Smooth muscle cell (in vitro differentiated cells): ENCODE measurements around the gene FYB1. TPM values are rescaled to one million over a fixed set of nuclear protein-coding genes. Genes with fewer than 3 reads are reported as not detected.

ENCODE experiments used
- DNase-seq: peaks from one replicate; lab custom pipeline; 2025; ENCODE audit not compliant: unreplicated experiment; lab: John Stamatoyannopoulos, UW
- H2AFZ ChIP-seq: fragments of 200-600 bp; sonication (generic); 2 replicates; pipeline ENCODE4 v1.6.0; 2016; ENCODE audit warnings: antibody characterized with exemption, low read depth, mild to moderate bottlenecking
- H3F3A ChIP-seq: fragments of 200-600 bp; sonication (generic); 2 replicates; pipeline ENCODE4 v1.6.0; 2017; ENCODE audit warnings: antibody characterized with exemption, low read depth
- H3K27ac ChIP-seq: fragments of 200-600 bp; sonication (generic); 2 replicates; pipeline ENCODE4 v1.5.1; 2016; ENCODE audit warnings: low read depth, mild to moderate bottlenecking
- H3K27me3 ChIP-seq: fragments of 200-600 bp; sonication (generic); 2 replicates; pipeline ENCODE4 v1.6.1; 2016; ENCODE audit warnings: low read depth, mild to moderate bottlenecking
- H3K36me3 ChIP-seq: fragments of 200-600 bp; sonication (generic); 2 replicates; pipeline ENCODE4 v1.5.1; 2016; ENCODE audit warnings: low read depth
- H3K4me1 ChIP-seq: fragments of 200-600 bp; sonication (generic); 2 replicates; pipeline ENCODE4 v1.5.1; 2016; ENCODE audit warnings: low read depth
- H3K4me2 ChIP-seq: fragments of 200-600 bp; sonication (generic); 2 replicates; pipeline ENCODE4 v1.6.0; 2016; ENCODE audit warnings: mild to moderate bottlenecking
- H3K4me3 ChIP-seq: fragments of 200-600 bp; sonication (generic); 2 replicates; pipeline ENCODE4 v1.5.1; 2016; ENCODE audit warnings: mild to moderate bottlenecking
- H3K79me2 ChIP-seq: fragments of 200-600 bp; sonication (generic); 2 replicates; pipeline ENCODE4 v1.6.0; 2016; ENCODE audit warnings: low read depth, mild to moderate bottlenecking
- H3K9ac ChIP-seq: fragments of 200-600 bp; sonication (generic); 2 replicates; pipeline ENCODE4 v1.6.0; 2016; ENCODE audit warnings: low read depth
- H3K9me3 ChIP-seq: fragments of 200-600 bp; sonication (generic); replicated peaks from 2 replicates; pipeline ENCODE4 v1.5.1; 2016; ENCODE audit warnings: low read depth
- H4K20me1 ChIP-seq: fragments of 200-600 bp; sonication (generic); 2 replicates; pipeline ENCODE4 v1.6.0; 2016; ENCODE audit warnings: low read depth
- WGBS: methylation state at CpG from one replicate; pipeline ENCODE4 v1.1.7; 2016; ENCODE audit warnings: low lambda C conversion rate; 5-methylcytosine and 5-hydroxymethylcytosine counted together
- polyA plus RNA-seq: library from polyadenylated mRNA; unstranded; fragments of >200 nt; fragmentation: Nextera tagmentation; extraction: Ambion mirVana; gene quantifications from 2 replicates; pipeline ENCODE4 v1.2.1, GENCODE V29; 2016
- total RNA-seq: library from RNA; depleted of rRNA; stranded (reverse); fragments of >200 nt; gene quantifications from 2 replicates; pipeline ENCODE4 v1.2.3, GENCODE V29; 2014
- TF ChIP-seq, protein P1 (sequence below): fragments of 200-600 bp; sonication (generic); IDR thresholded peaks from 2 replicates; pipeline ENCODE4 v1.5.1; 2017; ENCODE audit warnings: borderline replicate concordance, mild to moderate bottlenecking, antibody characterized with exemption; ENCODE audit not compliant: insufficient read depth, poor library complexity, severe bottlenecking

The FYB1 gene
- total and polyA plus RNA-seq, 2 experiments from 2014 or later = 0.06 to 0.22 TPM

DNA sequence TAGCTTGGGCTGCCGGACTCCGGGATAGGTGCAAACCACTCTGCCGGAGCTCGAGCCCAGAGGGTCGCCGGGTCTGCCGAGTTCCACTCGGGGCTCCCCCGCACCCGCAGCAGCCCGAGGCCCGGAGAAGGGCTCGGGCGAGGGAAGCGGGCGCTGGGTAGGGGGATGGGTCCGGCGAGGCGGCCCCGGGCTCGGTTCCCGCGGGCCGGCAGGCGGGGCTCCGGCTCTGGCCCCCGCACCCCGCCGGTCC is 145.7 kb downstream of the FYB1 start:
- no peaks in the 10 kb centered on the region for H3K27me3 ChIP-seq
- H3K36me3 ChIP-seq = no peaks in the 10 kb centered on the region
- under 1% methylated on average over 24 of the region's 29 CpGs for WGBS
- H3K4me3 ChIP-seq = peak overlapping the region; percentile 100
- no peak for DNase-seq
- H3F3A ChIP-seq = peaks cover 3% of the 10 kb centered on the region
- peak overlapping the region; percentile 100 for H3K9ac ChIP-seq
- H3K9me3 ChIP-seq = no peaks in the 10 kb centered on the region
- H3K4me2 ChIP-seq = peak overlapping the region; percentile 96
- H3K4me1 ChIP-seq = peaks cover 13% of the 10 kb centered on the region
- peak overlapping the region; percentile 94 for H2AFZ ChIP-seq
- H3K79me2 ChIP-seq = peaks cover 43% of the 10 kb centered on the region
- peaks cover 41% of the 10 kb centered on the region for H4K20me1 ChIP-seq
- TF ChIP-seq, protein P1, sequence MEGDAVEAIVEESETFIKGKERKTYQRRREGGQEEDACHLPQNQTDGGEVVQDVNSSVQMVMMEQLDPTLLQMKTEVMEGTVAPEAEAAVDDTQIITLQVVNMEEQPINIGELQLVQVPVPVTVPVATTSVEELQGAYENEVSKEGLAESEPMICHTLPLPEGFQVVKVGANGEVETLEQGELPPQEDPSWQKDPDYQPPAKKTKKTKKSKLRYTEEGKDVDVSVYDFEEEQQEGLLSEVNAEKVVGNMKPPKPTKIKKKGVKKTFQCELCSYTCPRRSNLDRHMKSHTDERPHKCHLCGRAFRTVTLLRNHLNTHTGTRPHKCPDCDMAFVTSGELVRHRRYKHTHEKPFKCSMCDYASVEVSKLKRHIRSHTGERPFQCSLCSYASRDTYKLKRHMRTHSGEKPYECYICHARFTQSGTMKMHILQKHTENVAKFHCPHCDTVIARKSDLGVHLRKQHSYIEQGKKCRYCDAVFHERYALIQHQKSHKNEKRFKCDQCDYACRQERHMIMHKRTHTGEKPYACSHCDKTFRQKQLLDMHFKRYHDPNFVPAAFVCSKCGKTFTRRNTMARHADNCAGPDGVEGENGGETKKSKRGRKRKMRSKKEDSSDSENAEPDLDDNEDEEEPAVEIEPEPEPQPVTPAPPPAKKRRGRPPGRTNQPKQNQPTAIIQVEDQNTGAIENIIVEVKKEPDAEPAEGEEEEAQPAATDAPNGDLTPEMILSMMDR = no peak
- peak overlapping the region; percentile 99 for H3K27ac ChIP-seq

DNA sequence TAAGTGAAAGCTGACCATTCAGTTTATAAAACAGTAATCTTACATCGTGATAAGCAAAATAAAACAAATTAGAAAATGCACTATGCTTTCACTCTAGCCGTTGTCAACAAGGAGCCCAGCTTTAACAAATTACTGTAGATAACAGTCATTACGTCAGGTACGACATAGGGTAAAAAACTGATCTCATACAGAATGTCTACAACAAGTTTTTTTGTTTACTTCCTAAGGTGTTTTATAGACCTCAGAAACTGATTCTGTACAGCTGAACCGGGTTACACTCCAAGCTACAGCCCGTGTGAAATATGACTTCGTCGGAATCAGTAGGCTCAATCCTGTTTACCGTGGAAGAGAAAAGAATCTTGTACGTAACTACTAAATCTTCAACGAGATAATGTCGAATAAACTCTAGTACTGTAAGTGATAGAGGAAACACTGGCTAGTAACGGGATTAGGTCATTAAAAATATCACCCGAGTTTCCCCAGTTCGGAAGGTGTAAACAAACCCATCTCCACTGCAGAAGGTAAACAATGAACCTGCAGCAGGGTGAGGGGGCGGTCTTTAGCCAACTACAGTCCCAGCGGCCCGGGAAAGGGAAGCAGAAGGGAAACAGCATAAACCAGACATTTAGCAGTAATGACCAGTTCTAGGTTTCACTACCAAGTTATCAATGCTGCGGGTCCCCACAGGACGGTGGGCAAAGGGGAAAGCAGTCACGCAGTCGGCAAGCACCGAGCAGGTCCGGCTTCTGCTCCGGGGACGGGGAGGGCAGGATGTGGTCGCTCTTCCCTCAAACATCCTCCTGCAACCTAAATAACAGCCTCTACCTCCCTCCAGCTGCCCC is 146.2 kb downstream of the FYB1 start:
- peaks cover 13% of the 10 kb centered on the region for H3K4me1 ChIP-seq
- DNase-seq = peak; percentile 37
- H3K27me3 ChIP-seq = no peaks in the 10 kb centered on the region
- no peaks in the 10 kb centered on the region for H3K36me3 ChIP-seq
- no peaks in the 10 kb centered on the region for H3K9me3 ChIP-seq
- TF ChIP-seq, protein P1 = no peak
- 8% methylated on average over 27 of the region's 27 CpGs for WGBS
- peak overlapping the region; percentile 99 for H3K27ac ChIP-seq
- peak overlapping the region; percentile 100 for H3K9ac ChIP-seq
- H3K4me2 ChIP-seq = peak overlapping the region; percentile 96
- H4K20me1 ChIP-seq = peaks cover 44% of the 10 kb centered on the region
- H3K79me2 ChIP-seq = peaks cover 49% of the 10 kb centered on the region
- H2AFZ ChIP-seq = peak overlapping the region; percentile 94
- peaks cover 3% of the 10 kb centered on the region for H3F3A ChIP-seq
- peak overlapping the region; percentile 100 for H3K4me3 ChIP-seq

DNA sequence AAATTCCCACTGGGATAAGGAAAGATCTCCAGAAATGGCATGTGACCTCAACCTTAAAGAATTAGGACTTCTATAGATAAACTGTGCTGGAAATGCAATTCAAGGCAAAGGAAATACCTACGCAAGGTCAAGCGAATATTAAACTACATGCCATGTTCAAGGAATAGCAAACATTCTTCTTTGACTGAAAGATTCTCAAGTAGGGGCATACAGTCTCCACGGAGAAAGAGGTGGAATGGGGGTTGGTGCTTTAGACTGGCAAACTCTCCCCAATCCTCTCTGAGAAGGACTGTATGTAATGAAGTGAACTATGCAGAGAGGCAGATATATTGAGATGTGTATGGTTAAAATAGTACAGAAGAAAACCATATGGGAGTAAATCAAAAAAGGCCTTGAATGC is 151.3 kb downstream of the FYB1 start:
- Histone ChIP-seq H3F3A (no peaks in the 10 kb centered on the region), H4K20me1 (peaks cover 72% of the 10 kb centered on the region), H3K27me3 (no peaks in the 10 kb centered on the region), H3K27ac (no peak overlapping the region), H3K4me2 (no peak overlapping the region), H2AFZ (no peak overlapping the region), H3K9me3 (no peaks in the 10 kb centered on the region), H3K79me2 (peaks cover 96% of the 10 kb centered on the region), H3K4me1 (peaks cover 12% of the 10 kb centered on the region), H3K9ac (no peak overlapping the region), H3K36me3 (no peaks in the 10 kb centered on the region), H3K4me3 (no peak overlapping the region)
- 88% methylated on average over 3 of the region's 3 CpGs for WGBS
- TF ChIP-seq, protein P1 = no peak
- no peak for DNase-seq

DNA sequence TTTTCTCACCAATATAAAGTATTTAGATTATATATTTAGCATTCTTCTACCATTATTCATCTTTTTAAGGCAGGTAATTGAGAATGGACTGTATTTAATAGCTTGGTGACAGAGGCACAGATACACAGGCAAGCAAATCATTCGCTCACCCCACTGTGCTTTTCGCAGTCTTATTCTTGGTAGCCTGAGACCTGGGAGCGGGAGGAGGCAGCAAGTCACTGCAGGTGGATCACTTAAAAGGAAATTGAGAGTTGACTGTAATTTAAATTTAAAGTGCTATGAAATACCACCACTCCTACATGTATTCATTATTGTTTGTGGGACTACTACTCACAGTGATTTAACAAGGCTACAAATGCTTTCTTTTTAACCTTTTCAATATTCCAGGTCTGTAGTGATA is 154.9 kb downstream of the FYB1 start:
- no peaks in the 10 kb centered on the region for H3F3A ChIP-seq
- H3K9me3 ChIP-seq = no peaks in the 10 kb centered on the region
- no peaks in the 10 kb centered on the region for H3K36me3 ChIP-seq
- no peaks in the 10 kb centered on the region for H3K27me3 ChIP-seq
- no peak overlapping the region for H2AFZ ChIP-seq
- no peak overlapping the region for H3K4me2 ChIP-seq
- TF ChIP-seq, protein P1 = no peak
- no peaks in the 10 kb centered on the region for H3K4me1 ChIP-seq
- no peak overlapping the region for H3K9ac ChIP-seq
- WGBS = 89% methylated on average over 3 of the region's 3 CpGs
- no peak overlapping the region for H3K27ac ChIP-seq
- DNase-seq = no peak
- H3K4me3 ChIP-seq = no peak overlapping the region
- peaks cover 76% of the 10 kb centered on the region for H4K20me1 ChIP-seq
- peaks cover 93% of the 10 kb centered on the region for H3K79me2 ChIP-seq
